A673 (cell line): ENCODE data around the gene KRT28.

Experiments used
- EZH2 ChIP-seq: fragments of 200-600 bp; sonication (generic); IDR thresholded peaks from 2 replicates; pipeline ENCODE4 v1.6.1; 2017; ENCODE audit warnings: borderline replicate concordance, low read depth, mild to moderate bottlenecking, mixed read lengths, antibody characterized with exemption, low read length; ENCODE audit not compliant: poor library complexity, severe bottlenecking
- TF ChIP-seq, protein P1 (sequence below): fragments of 300-800, 200-600 bp; sonication (generic); conservative IDR thresholded peaks from 2 replicates; pipeline ENCODE4 v1.5.1; 2017; ENCODE audit warnings: low read depth, mild to moderate bottlenecking, antibody characterized with exemption, low read length, moderate library complexity, mixed read lengths

DNA sequence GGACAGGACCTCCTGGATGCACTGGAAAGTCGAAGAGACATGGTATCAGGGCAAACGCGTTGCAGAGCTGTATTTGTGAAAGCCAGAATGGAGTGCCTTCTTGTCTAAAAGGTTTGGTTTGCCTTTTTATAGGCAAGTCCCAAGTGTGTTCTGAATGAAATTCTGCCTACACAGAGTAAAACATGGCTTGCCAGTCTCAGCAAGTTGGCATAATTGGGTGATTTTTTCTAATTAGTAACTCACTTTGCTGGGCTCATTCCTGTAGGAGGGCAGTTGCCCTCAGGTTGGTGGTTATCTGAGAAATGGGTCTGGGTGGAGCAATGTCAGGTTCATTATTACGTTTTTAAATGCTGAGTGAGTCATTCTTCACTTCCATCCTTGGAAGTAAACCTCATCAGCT is 44.5 kb downstream of the KRT28 start, which contains the start of gene KRT25:
- TF ChIP-seq, protein P1, sequence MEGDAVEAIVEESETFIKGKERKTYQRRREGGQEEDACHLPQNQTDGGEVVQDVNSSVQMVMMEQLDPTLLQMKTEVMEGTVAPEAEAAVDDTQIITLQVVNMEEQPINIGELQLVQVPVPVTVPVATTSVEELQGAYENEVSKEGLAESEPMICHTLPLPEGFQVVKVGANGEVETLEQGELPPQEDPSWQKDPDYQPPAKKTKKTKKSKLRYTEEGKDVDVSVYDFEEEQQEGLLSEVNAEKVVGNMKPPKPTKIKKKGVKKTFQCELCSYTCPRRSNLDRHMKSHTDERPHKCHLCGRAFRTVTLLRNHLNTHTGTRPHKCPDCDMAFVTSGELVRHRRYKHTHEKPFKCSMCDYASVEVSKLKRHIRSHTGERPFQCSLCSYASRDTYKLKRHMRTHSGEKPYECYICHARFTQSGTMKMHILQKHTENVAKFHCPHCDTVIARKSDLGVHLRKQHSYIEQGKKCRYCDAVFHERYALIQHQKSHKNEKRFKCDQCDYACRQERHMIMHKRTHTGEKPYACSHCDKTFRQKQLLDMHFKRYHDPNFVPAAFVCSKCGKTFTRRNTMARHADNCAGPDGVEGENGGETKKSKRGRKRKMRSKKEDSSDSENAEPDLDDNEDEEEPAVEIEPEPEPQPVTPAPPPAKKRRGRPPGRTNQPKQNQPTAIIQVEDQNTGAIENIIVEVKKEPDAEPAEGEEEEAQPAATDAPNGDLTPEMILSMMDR = no peak
- TF ChIP-seq EZH2 = no peak
